KMS-11 (cell line): ENCODE results near the gene CMBL.

ENCODE experiments used
- H2AFZ ChIP-seq: fragments of 200-600 bp; sonication (generic); 2 replicates; pipeline ENCODE4 v1.6.1; 2016; ENCODE audit warnings: antibody characterized with exemption, mixed run types, low read depth
- H3K27ac ChIP-seq: fragments of 200-600 bp; sonication (generic); 2 replicates; pipeline ENCODE4 v1.6.1; 2016; ENCODE audit warnings: mild to moderate bottlenecking, mixed run types
- H3K27me3 ChIP-seq: fragments of 200-600 bp; sonication (generic); 2 replicates; pipeline ENCODE4 v1.6.1; 2017; ENCODE audit warnings: mild to moderate bottlenecking, low read depth, mixed run types, moderate library complexity; ENCODE audit not compliant: insufficient read depth
- H3K36me3 ChIP-seq: fragments of 200-600 bp; sonication (generic); 2 replicates; pipeline ENCODE4 v1.6.1; 2017; ENCODE audit warnings: mild to moderate bottlenecking, mixed run types; ENCODE audit not compliant: insufficient read depth
- H3K4me1 ChIP-seq: fragments of 200-600 bp; sonication (generic); 2 replicates; pipeline ENCODE4 v1.6.1; 2016; ENCODE audit warnings: mild to moderate bottlenecking, low read depth, mixed run types; ENCODE audit not compliant: poor library complexity, severe bottlenecking
- H3K4me2 ChIP-seq: fragments of 200-600 bp; sonication (generic); 2 replicates; pipeline ENCODE4 v1.7.0; 2016; ENCODE audit warnings: mild to moderate bottlenecking, mixed run types
- H3K4me3 ChIP-seq: fragments of 200-600 bp; sonication (generic); IDR thresholded peaks from 2 replicates; pipeline ENCODE4 v1.6.1; 2017; ENCODE audit warnings: low read depth, low read length, mixed read lengths; ENCODE audit not compliant: insufficient read depth
- H3K79me2 ChIP-seq: fragments of 200-600 bp; sonication (generic); 2 replicates; pipeline ENCODE4 v1.6.1; 2016; ENCODE audit warnings: low read depth, mixed run types; ENCODE audit not compliant: insufficient read depth
- H3K9ac ChIP-seq: fragments of 200-600 bp; sonication (generic); 2 replicates; pipeline ENCODE4 v1.6.1; 2016; ENCODE audit warnings: mild to moderate bottlenecking, mixed run types
- H4K20me1 ChIP-seq: fragments of 200-600 bp; sonication (generic); 2 replicates; pipeline ENCODE4 v1.6.1; 2016; ENCODE audit warnings: mild to moderate bottlenecking, mixed run types; ENCODE audit not compliant: insufficient read depth
- CTCF ChIP-seq: fragments of 200-600 bp; sonication (generic); conservative IDR thresholded peaks from 2 replicates; pipeline ENCODE4 v1.6.1; 2017; ENCODE audit warnings: low read depth, mild to moderate bottlenecking, antibody characterized with exemption, low read length, moderate library complexity, mixed read lengths

Gene CMBL

GRCh38 chr5:10268100-10268499 is 39.6 kb downstream of the CMBL start:
- H3K27me3 ChIP-seq, result no peaks in the 10 kb centered on the region
- H4K20me1 ChIP-seq, result no peaks in the 10 kb centered on the region; the same call in 1 of the 2 replicates
- no peak overlapping the region for H3K4me2 ChIP-seq
- H2AFZ ChIP-seq, result no peak overlapping the region
- peaks cover 12% of the 10 kb centered on the region; the same call in 1 of the 2 replicates for H3K36me3 ChIP-seq
- no peak overlapping the region for H3K4me3 ChIP-seq
- no peak overlapping the region for H3K9ac ChIP-seq
- no peak overlapping the region for H3K27ac ChIP-seq
- peaks cover 10% of the 10 kb centered on the region for H3K4me1 ChIP-seq
- no peaks in the 10 kb centered on the region for H3K79me2 ChIP-seq
- TF ChIP-seq CTCF, result no peak

GRCh38 chr5:10266839-10267238 is 40.9 kb downstream of the CMBL start:
- no peak overlapping the region for H3K9ac ChIP-seq
- H3K4me2 ChIP-seq, result no peak overlapping the region
- H3K79me2 ChIP-seq, result no peaks in the 10 kb centered on the region
- H3K27me3 ChIP-seq, result no peaks in the 10 kb centered on the region
- H2AFZ ChIP-seq, result no peak overlapping the region
- TF ChIP-seq CTCF, result no peak
- H3K36me3 ChIP-seq, result peaks cover 20% of the 10 kb centered on the region; the same call in 1 of the 2 replicates
- peaks cover 10% of the 10 kb centered on the region for H3K4me1 ChIP-seq
- no peaks in the 10 kb centered on the region; the same call in 1 of the 2 replicates for H4K20me1 ChIP-seq
- H3K4me3 ChIP-seq, result no peak overlapping the region
- H3K27ac ChIP-seq, result no peak overlapping the region

- H3K4me1 ChIP-seq, result peaks cover 10% of the 10 kb centered on the region
- no peak for TF ChIP-seq CTCF
- H2AFZ ChIP-seq, result no peak overlapping the region
- H3K9ac ChIP-seq, result no peak overlapping the region
- no peak overlapping the region for H3K4me3 ChIP-seq
- H3K36me3 ChIP-seq, result peaks cover 27% of the 10 kb centered on the region; the same call in 1 of the 2 replicates
- no peak overlapping the region for H3K4me2 ChIP-seq
- no peaks in the 10 kb centered on the region; the same call in 1 of the 2 replicates for H4K20me1 ChIP-seq
- H3K27me3 ChIP-seq, result no peaks in the 10 kb centered on the region
- no peaks in the 10 kb centered on the region for H3K79me2 ChIP-seq
- H3K27ac ChIP-seq, result no peak overlapping the region
These were observed 41.6 kb downstream of the CMBL start for GRCh38 chr5:10266137-10266536.

- Histone ChIP-seq H2AFZ (no peak overlapping the region), H3K9ac (no peak overlapping the region), H4K20me1 (no peaks in the 10 kb centered on the region; the same call in 1 of the 2 replicates), H3K4me2 (no peak overlapping the region), H3K36me3 (peaks cover 33% of the 10 kb centered on the region; the same call in 1 of the 2 replicates), H3K4me3 (no peak overlapping the region), H3K4me1 (peaks cover 4% of the 10 kb centered on the region), H3K27me3 (no peaks in the 10 kb centered on the region), H3K79me2 (no peaks in the 10 kb centered on the region), H3K27ac (no peak overlapping the region)
- TF ChIP-seq CTCF, result no peak
These were observed 42.2 kb downstream of the CMBL start for GRCh38 chr5:10265245-10266109.
